WTC11 (cell line): ENCODE results near the gene ASCC1. TPM values are rescaled to one million over a fixed set of nuclear protein-coding genes. Genes with fewer than 3 reads are reported as not detected.

Source experiments
- ATAC-seq: fragments of 200-7000 bp; cut with Tn5 transposase; 2 replicates; pipeline ENCODE4 v1.10.0; 2021; ENCODE audit warnings: mild to moderate bottlenecking, moderate library complexity
- CTCF ChIA-PET: fragments of 300-600 bp; sonication (Branson Sonifier 250); formaldehyde crosslinking; loops from one replicate; lab custom pipeline; 2021; ENCODE audit warnings: antibody characterized with exemption; lab: Charles Lee
- POLR2A ChIA-PET: fragments of 350-600 bp; sonication (Branson Sonifier 250); formaldehyde crosslinking; loops from one replicate; lab custom pipeline; 2021; ENCODE audit warnings: antibody characterized with exemption; lab: Charles Lee
- DNase-seq: peaks from one replicate; pipeline ENCODE4 v3.0.0; 2021; ENCODE audit warnings: low spot score
- H3K27ac Mint-ChIP-seq: 2 replicates; pipeline ENCODE4 v1.8.0; 2021; ENCODE audit warnings: mixed read lengths
- H3K27me3 Mint-ChIP-seq: 2 replicates; pipeline ENCODE4 v1.8.0; 2021; ENCODE audit warnings: low read depth, mild to moderate bottlenecking, moderate library complexity, mixed read lengths
- H3K36me3 Mint-ChIP-seq: 2 replicates; pipeline ENCODE4 v1.8.0; 2021; ENCODE audit warnings: mixed read lengths
- H3K4me1 Mint-ChIP-seq: 2 replicates; pipeline ENCODE4 v1.8.0; 2022; ENCODE audit warnings: mixed read lengths
- H3K4me3 Mint-ChIP-seq: 2 replicates; pipeline ENCODE4 v1.8.0; 2021; ENCODE audit warnings: mild to moderate bottlenecking, moderate library complexity, mixed read lengths
- H3K9me3 Mint-ChIP-seq: 2 replicates; pipeline ENCODE4 v1.8.0; 2021; ENCODE audit warnings: mixed read lengths
- CDX4 ChIP-seq: fragments of 250-450 bp; sonication (Bioruptor Pico); IDR thresholded peaks from 2 replicates; pipeline ENCODE4 v1.9.0; 2021; ENCODE audit warnings: moderate library complexity, mild to moderate bottlenecking, inconsistent platforms, borderline replicate concordance
- CTCF ChIP-seq: fragments of 200-600 bp; IDR thresholded peaks from 2 replicates; pipeline ENCODE4 v1.8.0; 2022; ENCODE audit warnings: antibody characterized with exemption
- E2F1 ChIP-seq: sonication (generic); formaldehyde crosslinking; IDR thresholded peaks from 2 replicates; pipeline ENCODE4 v1.8.0; 2022; ENCODE audit warnings: mild to moderate bottlenecking, missing genetic modification reagents
- E2F4 ChIP-seq: sonication (generic); formaldehyde crosslinking; IDR thresholded peaks from 2 replicates; pipeline ENCODE4 v1.8.1; 2022; ENCODE audit warnings: low read depth, mild to moderate bottlenecking, moderate library complexity, missing genetic modification reagents, borderline replicate concordance
- ETV6 ChIP-seq: sonication (generic); formaldehyde crosslinking; IDR thresholded peaks from 2 replicates; pipeline ENCODE4 v1.8.1; 2022; ENCODE audit warnings: mild to moderate bottlenecking, missing genetic modification reagents
- FOXJ3 ChIP-seq: sonication (generic); formaldehyde crosslinking; IDR thresholded peaks from 2 replicates; pipeline ENCODE4 v1.9.0; 2021; ENCODE audit warnings: missing genetic modification reagents, mild to moderate bottlenecking, borderline replicate concordance
- GRHL2 ChIP-seq: fragments of 250-450 bp; sonication (Bioruptor Pico); IDR thresholded peaks from 2 replicates; pipeline ENCODE4 v1.8.0; 2022; ENCODE audit warnings: mild to moderate bottlenecking, moderate library complexity; ENCODE audit not compliant: insufficient replicate concordance, severe bottlenecking
- MLX ChIP-seq: sonication (generic); formaldehyde crosslinking; IDR thresholded peaks from 2 replicates; pipeline ENCODE4 v1.8.1; 2023; ENCODE audit warnings: mild to moderate bottlenecking, missing genetic modification reagents, moderate library complexity
- NFE2L1 ChIP-seq: sonication (generic); formaldehyde crosslinking; IDR thresholded peaks from 2 replicates; pipeline ENCODE4 v1.8.1; 2023; ENCODE audit warnings: missing genetic modification reagents
- NFYB ChIP-seq: sonication (generic); formaldehyde crosslinking; conservative IDR thresholded peaks from 2 replicates; pipeline ENCODE4 v1.8.0; 2022; ENCODE audit warnings: low read depth, missing genetic modification reagents
- PRDM15 ChIP-seq: sonication (generic); formaldehyde crosslinking; IDR thresholded peaks from 2 replicates; pipeline ENCODE4 v1.8.0; 2022; ENCODE audit warnings: missing genetic modification reagents
- PREB ChIP-seq: sonication (generic); formaldehyde crosslinking; IDR thresholded peaks from 2 replicates; pipeline ENCODE4 v1.8.1; 2022; ENCODE audit warnings: mild to moderate bottlenecking, missing genetic modification reagents, moderate library complexity, borderline replicate concordance
- RELA ChIP-seq: sonication (generic); formaldehyde crosslinking; IDR thresholded peaks from 2 replicates; pipeline ENCODE4 v1.8.1; 2022; ENCODE audit warnings: missing genetic modification reagents, mild to moderate bottlenecking, borderline replicate concordance
- SMAD3 ChIP-seq: sonication (generic); formaldehyde crosslinking; IDR thresholded peaks from 2 replicates; pipeline ENCODE4 v1.8.0; 2022; ENCODE audit warnings: missing genetic modification reagents, mild to moderate bottlenecking, borderline replicate concordance
- SMAD4 ChIP-seq: sonication (generic); formaldehyde crosslinking; IDR thresholded peaks from 2 replicates; pipeline ENCODE4 v1.8.0; 2022; ENCODE audit warnings: mild to moderate bottlenecking, missing genetic modification reagents
- USF1 ChIP-seq: sonication (generic); formaldehyde crosslinking; IDR thresholded peaks from 2 replicates; pipeline ENCODE4 v1.8.0; 2022; ENCODE audit warnings: mild to moderate bottlenecking, missing genetic modification reagents
- ZMAT4 ChIP-seq: fragments of 250-450 bp; sonication (Bioruptor Pico); IDR thresholded peaks from 2 replicates; pipeline ENCODE4 v1.9.0; 2021; ENCODE audit warnings: mild to moderate bottlenecking
- ZNF121 ChIP-seq: sonication (generic); formaldehyde crosslinking; IDR thresholded peaks from 2 replicates; pipeline ENCODE4 v1.8.0; 2023; ENCODE audit warnings: missing genetic modification reagents
- ZNF317 ChIP-seq: sonication (generic); formaldehyde crosslinking; IDR thresholded peaks from 2 replicates; pipeline ENCODE4 v1.8.1; 2023; ENCODE audit warnings: low read depth, mild to moderate bottlenecking, moderate library complexity, missing genetic modification reagents, borderline replicate concordance
- ZNF396 ChIP-seq: fragments of 250-450 bp; sonication (Bioruptor Pico); IDR thresholded peaks from 2 replicates; pipeline ENCODE4 v1.8.0; 2021; ENCODE audit warnings: mild to moderate bottlenecking, moderate library complexity, borderline replicate concordance
- total RNA-seq: library from RNA; stranded (reverse); gene quantifications from 3 replicates; pipeline ENCODE4 v1.2.3, GENCODE V29; 2021

ASCC1 gene
- total RNA-seq, 1 experiment from 2014 or later, result 30.4 TPM

GRCh38 chr10:72107325-72108003, 108.6 kb downstream of the ASCC1 start:
- no peak overlapping the region for H3K27ac Mint-ChIP-seq
- ChIA-PET POLR2A (no interaction called here), CTCF (no interaction called here)
- DNase-seq (no peak), ATAC-seq (no peak)
- H3K27me3 Mint-ChIP-seq, result no peaks in the 10 kb centered on the region
- no peak for TF ChIP-seq FOXJ3 (CRISPR knock-in tag)
- TF ChIP-seq SMAD4, result no peak
- TF ChIP-seq MLX, result no peak
- no peak for TF ChIP-seq E2F4 (CRISPR knock-in tag)
- TF ChIP-seq NFE2L1, result no peak
- no peak for TF ChIP-seq PRDM15
- no peak for TF ChIP-seq USF1
- TF ChIP-seq GRHL2, result no peak
- TF ChIP-seq ZNF396 (CRISPR knock-in tag), result no peak
- no peak for TF ChIP-seq CDX4
- TF ChIP-seq RELA (CRISPR knock-in tag), result no peak
- TF ChIP-seq ETV6 (CRISPR knock-in tag), result no peak
- no peak for TF ChIP-seq NFYB (CRISPR knock-in tag)
- no peak for TF ChIP-seq E2F1 (CRISPR knock-in tag)
- no peak for TF ChIP-seq ZNF317 (CRISPR knock-in tag)
- no peak overlapping the region for H3K4me3 Mint-ChIP-seq
- peaks cover 6% of the 10 kb centered on the region; the same call in 1 of the 2 replicates for H3K36me3 Mint-ChIP-seq
- H3K4me1 Mint-ChIP-seq, result no peaks in the 10 kb centered on the region
- H3K9me3 Mint-ChIP-seq, result no peaks in the 10 kb centered on the region

GRCh38 chr10:72106896-72107295, 109.2 kb downstream of the ASCC1 start:
- Mint-ChIP-seq H3K27ac (no peak overlapping the region), H3K4me1 (no peaks in the 10 kb centered on the region), H3K36me3 (peaks cover 10% of the 10 kb centered on the region), H3K4me3 (no peak overlapping the region), H3K9me3 (no peaks in the 10 kb centered on the region), H3K27me3 (no peaks in the 10 kb centered on the region)
- DNase-seq (no peak), ATAC-seq (no peak)
- CTCF ChIA-PET, result interaction anchor here (1.0 kb wide), 1 partner anchor 12 kb away, joined by 3 read pairs; no protein-coding TSS in a partner anchor
- POLR2A ChIA-PET, result no interaction called here
- no peak for TF ChIP-seq RELA (CRISPR knock-in tag)
- no peak for TF ChIP-seq SMAD3 (CRISPR knock-in tag)
- TF ChIP-seq ZNF121 (CRISPR knock-in tag), result no peak
- no peak for TF ChIP-seq PREB
- TF ChIP-seq CTCF, result no peak
- no peak for TF ChIP-seq ZMAT4 (CRISPR knock-in tag)
